Measurements from ENCODE around the gene RBM17.
"Not testable (repeated sequence)": the region's sequence is repeated elsewhere in the genome, so short reads cannot be mapped to it uniquely, and the experiment has no call there.

Gene RBM17

GRCh38 chr10:6139470-6139869 lies 50.6 kb downstream of the RBM17 start:
- no peak for DNase-seq

- DNase-seq = peak; percentile 53
Observed at GRCh38 chr10:6140141-6140841, 51.5 kb downstream of the RBM17 start.

- no peak for DNase-seq
Observed at GRCh38 chr10:6140965-6141295, 52.1 kb downstream of the RBM17 start.

- no peak for DNase-seq
Observed at GRCh38 chr10:6141296-6142151, 52.7 kb downstream of the RBM17 start.

GRCh38 chr10:6142186-6142585 lies 53.4 kb downstream of the RBM17 start:
- DNase-seq = not testable (repeated sequence)

- DNase-seq = no peak
Observed at GRCh38 chr10:6142644-6143043, 53.8 kb downstream of the RBM17 start.

- no peak for DNase-seq
Observed at GRCh38 chr10:6143181-6143580, 54.3 kb downstream of the RBM17 start.

- peak; percentile 90 for DNase-seq
Observed at GRCh38 chr10:6144406-6145165, 55.8 kb downstream of the RBM17 start.

GRCh38 chr10:6145166-6145987 lies 56.5 kb downstream of the RBM17 start:
- no peak for DNase-seq

- DNase-seq = no peak
Observed at GRCh38 chr10:6146013-6146785, 57.4 kb downstream of the RBM17 start.

GRCh38 chr10:6146921-6147320 lies 58.1 kb downstream of the RBM17 start:
- no peak for DNase-seq

GRCh38 chr10:6148251-6148701 lies 59.4 kb downstream of the RBM17 start:
- DNase-seq = no peak

- DNase-seq = no peak
Observed at GRCh38 chr10:6148908-6149307, 60.1 kb downstream of the RBM17 start.

- peak; percentile 68 for DNase-seq
Observed at GRCh38 chr10:6151087-6151977, 62.5 kb downstream of the RBM17 start.

- no peak for DNase-seq
Observed at GRCh38 chr10:6153845-6154244, 65.0 kb downstream of the RBM17 start.

- no peak for DNase-seq
Observed at GRCh38 chr10:6154566-6154965, 65.7 kb downstream of the RBM17 start.

GRCh38 chr10:6158276-6158675 lies 69.4 kb downstream of the RBM17 start:
- DNase-seq = no peak

- DNase-seq = no peak
Observed at GRCh38 chr10:6161921-6162320, 73.1 kb downstream of the RBM17 start.

- DNase-seq = no peak
Observed at GRCh38 chr10:6162589-6163356, 73.9 kb downstream of the RBM17 start.
